H7 (cell line): Measurements from ENCODE around the gene GPC5. TPM values are rescaled to one million over a fixed set of nuclear protein-coding genes. Genes with fewer than 3 reads are reported as not detected.
"Not testable (repeated sequence)": the region's sequence is repeated elsewhere in the genome, so short reads cannot be mapped to it uniquely, and the experiment has no call there.

Experiments
- DNase-seq: peaks from one replicate; pipeline ENCODE4 v3.0.0; 2012
- H3K27me3 ChIP-seq: 2 replicates; pipeline ENCODE4 v1.6.0; 2011; ENCODE audit warnings: mild to moderate bottlenecking, low read length; ENCODE audit not compliant: control insufficient read depth, insufficient read depth
- H3K36me3 ChIP-seq: replicated peaks from 2 replicates; pipeline ENCODE4 v1.5.1; 2011; ENCODE audit warnings: low read length; ENCODE audit not compliant: control insufficient read depth, insufficient read depth
- H3K4me3 ChIP-seq: 2 replicates; pipeline ENCODE4 v1.5.1; 2011; ENCODE audit warnings: low read depth, mild to moderate bottlenecking, control low read depth, low read length, moderate library complexity; ENCODE audit not compliant: insufficient read depth
- total RNA-seq: library from RNA; depleted of rRNA; stranded (reverse); fragments of >200 nt; shearing (Covaris generic); gene quantifications from 2 replicates; pipeline ENCODE4 v1.2.3, GENCODE V29; 2014

Gene GPC5
- total RNA-seq, 1 experiment from 2014 or later: 0.07 TPM

DNA sequence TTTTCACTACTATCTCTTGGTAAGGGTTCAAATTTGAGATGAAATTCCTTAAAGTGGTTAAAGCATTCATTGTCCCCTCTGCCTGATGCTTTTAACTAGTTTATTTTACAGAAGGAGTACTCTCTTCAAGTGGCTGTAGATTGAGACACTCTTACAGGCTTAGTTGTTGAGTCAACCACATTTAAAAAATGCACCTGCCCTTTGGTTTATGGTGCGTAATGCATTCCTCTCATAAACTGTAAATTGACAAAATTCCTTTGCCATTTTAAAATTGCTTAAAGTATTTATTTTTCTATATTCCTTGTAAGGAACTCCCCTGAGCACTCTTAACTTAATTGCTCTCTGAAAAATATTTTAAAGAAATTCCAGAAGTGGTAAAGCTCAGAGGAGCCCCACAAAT lies 826 bp upstream of the GPC5 start:
- peaks cover 35% of the 10 kb centered on the region for H3K27me3 ChIP-seq
- no peak overlapping the region for H3K4me3 ChIP-seq
- no peak for DNase-seq
- no peaks in the 10 kb centered on the region for H3K36me3 ChIP-seq

GRCh38 chr13:91399189-91400062 lies 1.0 kb downstream of the GPC5 start:
- DNase-seq: peak; percentile 5
- Histone ChIP-seq H3K36me3 (no peaks in the 10 kb centered on the region), H3K4me3 (peak overlapping the region; percentile 57), H3K27me3 (peaks cover 35% of the 10 kb centered on the region)

- H3K4me3 ChIP-seq: no peak overlapping the region
- peak; percentile 3 for DNase-seq
- H3K27me3 ChIP-seq: peaks cover 35% of the 10 kb centered on the region
- H3K36me3 ChIP-seq: no peaks in the 10 kb centered on the region
Measured at GRCh38 chr13:91400063-91400399, 1.6 kb downstream of the GPC5 start.

GRCh38 chr13:91400671-91401070 lies 2.2 kb downstream of the GPC5 start:
- H3K36me3 ChIP-seq: no peaks in the 10 kb centered on the region
- no peak for DNase-seq
- H3K4me3 ChIP-seq: no peak overlapping the region
- H3K27me3 ChIP-seq: peaks cover 35% of the 10 kb centered on the region

DNA sequence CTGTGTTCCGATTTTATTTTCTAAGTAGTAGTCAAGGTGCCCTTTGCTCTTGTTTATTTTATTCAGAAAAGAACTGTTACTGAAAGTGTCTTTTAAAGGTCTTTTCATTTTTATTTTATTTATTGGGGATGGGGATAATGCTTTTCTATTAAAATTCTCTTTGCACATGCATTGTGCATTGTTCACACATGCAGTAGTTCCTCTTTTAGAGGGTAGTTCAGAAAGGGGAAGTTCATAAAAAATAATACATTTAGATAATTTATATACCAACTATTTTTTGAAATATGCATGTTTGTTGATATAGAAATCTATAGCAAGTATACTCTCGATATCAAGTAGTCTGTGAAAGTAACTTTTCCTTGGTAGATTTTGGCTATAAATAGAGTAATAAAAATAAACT lies 3.5 kb downstream of the GPC5 start:
- Histone ChIP-seq H3K36me3 (no peaks in the 10 kb centered on the region), H3K4me3 (no peak overlapping the region), H3K27me3 (peaks cover 32% of the 10 kb centered on the region)
- DNase-seq: no peak

GRCh38 chr13:91405240-91405639 lies 6.8 kb downstream of the GPC5 start:
- no peaks in the 10 kb centered on the region for H3K36me3 ChIP-seq
- no peak for DNase-seq
- H3K4me3 ChIP-seq: no peak overlapping the region
- H3K27me3 ChIP-seq: peaks cover 13% of the 10 kb centered on the region

DNA sequence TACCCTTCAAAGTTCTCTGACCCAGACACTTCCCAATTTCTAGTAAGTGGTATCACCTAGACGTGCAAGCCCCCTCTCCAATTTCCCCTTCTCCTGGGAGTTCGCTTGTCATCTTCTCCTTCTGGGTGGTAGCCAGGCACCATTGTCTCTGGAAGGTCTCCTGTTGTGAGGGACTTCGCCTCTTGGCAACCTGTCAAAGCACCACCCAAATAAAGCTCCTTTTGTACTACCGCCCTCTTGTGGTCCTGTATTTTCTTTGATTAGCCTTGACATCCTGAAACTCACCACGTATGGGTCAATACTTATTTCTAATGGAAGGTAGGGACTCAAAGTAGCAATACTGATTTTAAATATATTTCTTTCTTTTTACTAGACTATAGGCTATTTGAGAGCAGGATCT lies 8.2 kb downstream of the GPC5 start:
- H3K4me3 ChIP-seq: no peak overlapping the region
- DNase-seq: peak; percentile 68
- H3K27me3 ChIP-seq: peaks cover 2% of the 10 kb centered on the region; the same call in 1 of the 2 replicates
- H3K36me3 ChIP-seq: no peaks in the 10 kb centered on the region

- Histone ChIP-seq H3K36me3 (no peaks in the 10 kb centered on the region), H3K4me3 (no peak overlapping the region), H3K27me3 (no peaks in the 10 kb centered on the region)
- DNase-seq: no peak
Measured at GRCh38 chr13:91408971-91409370, 10.6 kb downstream of the GPC5 start.

- not testable (repeated sequence) for DNase-seq, H3K27me3 ChIP-seq, H3K36me3 ChIP-seq, H3K4me3 ChIP-seq
Measured at GRCh38 chr13:91416579-91416978, 18.2 kb downstream of the GPC5 start.

DNA sequence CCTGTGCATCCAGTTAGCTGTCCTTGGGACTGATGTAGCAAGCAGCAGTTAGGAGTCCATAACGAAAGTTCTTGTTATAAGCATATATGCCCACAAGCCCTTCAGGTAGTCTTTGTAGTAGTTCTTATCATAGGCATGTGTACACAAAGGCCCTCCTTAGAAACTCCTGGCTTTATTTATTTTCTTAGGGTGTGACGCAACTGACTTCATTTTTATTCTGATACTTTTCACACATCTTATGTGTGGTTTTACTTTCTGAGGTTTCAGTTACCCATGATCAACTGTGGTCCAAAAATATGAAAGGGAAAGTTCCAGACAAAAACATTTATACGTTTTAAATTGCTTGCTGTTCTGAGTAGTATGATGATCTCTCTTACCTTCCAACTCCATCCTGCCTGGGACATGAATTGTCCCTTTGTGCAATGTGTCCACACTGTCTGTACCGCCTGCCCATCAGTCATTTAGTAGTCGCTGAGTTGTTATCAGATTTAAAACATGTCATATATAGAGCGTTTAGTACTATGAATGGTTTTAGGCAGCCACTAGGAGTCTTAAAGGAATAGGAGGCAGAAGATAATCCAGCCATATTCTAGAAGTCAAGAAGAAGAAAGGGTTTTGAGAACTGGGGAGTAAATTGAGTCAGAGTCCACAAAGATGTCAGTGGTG lies 19.4 kb downstream of the GPC5 start:
- Histone ChIP-seq H3K27me3 (no peaks in the 10 kb centered on the region), H3K36me3 (no peaks in the 10 kb centered on the region), H3K4me3 (no peak overlapping the region)
- no peak for DNase-seq

DNA sequence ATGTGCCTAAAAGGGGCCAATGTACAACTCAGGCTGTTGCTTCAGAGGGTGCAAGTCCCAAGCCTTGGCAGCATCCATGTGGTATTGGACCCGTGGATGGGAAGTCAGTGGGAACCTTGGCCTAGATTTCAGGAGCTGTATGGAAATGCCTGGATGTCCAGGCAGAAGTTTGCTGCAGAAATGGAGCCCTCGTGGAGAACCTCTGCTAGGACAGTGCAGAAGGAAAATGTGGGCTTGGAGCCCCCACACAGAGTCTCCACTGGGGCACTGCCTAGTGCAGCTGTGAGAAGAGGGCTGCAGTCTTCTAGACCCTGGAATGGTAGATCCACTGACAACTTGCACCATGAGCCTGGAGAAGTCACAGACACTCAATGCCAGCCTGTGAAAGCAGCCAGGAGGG lies 28.5 kb downstream of the GPC5 start:
- Histone ChIP-seq H3K27me3 (no peaks in the 10 kb centered on the region), H3K4me3 (no peak overlapping the region), H3K36me3 (no peaks in the 10 kb centered on the region)
- DNase-seq: no peak

- not testable (repeated sequence) for H3K4me3 ChIP-seq, DNase-seq, H3K36me3 ChIP-seq, H3K27me3 ChIP-seq
Measured at GRCh38 chr13:91438674-91439073, 40.3 kb downstream of the GPC5 start.

GRCh38 chr13:91450913-91451312 lies 52.5 kb downstream of the GPC5 start:
- H3K27me3 ChIP-seq: no peaks in the 10 kb centered on the region
- H3K36me3 ChIP-seq: no peaks in the 10 kb centered on the region
- DNase-seq: no peak
- H3K4me3 ChIP-seq: no peak overlapping the region

DNA sequence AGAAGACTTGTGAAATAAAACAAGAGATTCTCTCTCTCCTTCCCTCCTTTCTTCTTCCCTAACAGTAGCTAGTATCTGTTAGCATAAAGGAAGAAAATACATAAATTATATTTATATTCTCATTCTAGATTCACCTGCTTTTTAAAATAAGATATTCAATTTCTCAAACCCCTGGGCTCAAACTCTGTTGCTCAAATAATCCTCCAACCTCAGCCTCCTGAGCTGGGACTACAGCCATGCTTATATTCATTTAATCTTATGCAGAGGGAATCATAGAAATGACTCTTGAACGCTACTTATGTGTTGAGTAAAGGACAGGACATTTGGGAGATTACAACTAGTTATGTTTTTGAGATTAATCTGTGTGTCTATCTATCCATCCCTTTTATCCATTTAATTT lies 56.2 kb downstream of the GPC5 start:
- Histone ChIP-seq H3K27me3 (no peaks in the 10 kb centered on the region), H3K36me3 (no peaks in the 10 kb centered on the region), H3K4me3 (no peak overlapping the region)
- no peak for DNase-seq

DNA sequence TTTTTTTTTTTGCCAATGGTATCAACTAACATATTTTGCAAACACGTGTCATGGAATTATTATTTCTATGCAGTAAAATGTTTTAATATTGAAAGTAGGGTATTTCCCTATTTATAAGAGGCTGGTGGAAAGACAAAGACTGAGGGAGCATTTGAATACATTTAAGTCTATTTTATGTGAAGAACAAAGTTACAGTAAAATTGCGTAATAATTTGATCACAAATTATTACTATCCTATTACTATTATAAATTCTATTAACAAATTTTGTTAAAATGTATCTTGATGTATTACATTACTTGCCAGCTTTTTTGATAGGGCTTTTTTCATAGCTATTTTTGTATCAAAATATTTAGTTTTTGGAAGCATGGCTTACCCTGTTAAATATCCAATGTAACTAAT lies 58.4 kb downstream of the GPC5 start:
- H3K27me3 ChIP-seq: no peaks in the 10 kb centered on the region
- H3K36me3 ChIP-seq: no peaks in the 10 kb centered on the region
- DNase-seq: no peak
- no peak overlapping the region for H3K4me3 ChIP-seq
